ENCODE measurements around the gene TFDP1.
"Not testable (repeated sequence)": the region's sequence is repeated elsewhere in the genome, so short reads cannot be mapped to it uniquely, and the experiment has no call there.

TFDP1 gene

DNA sequence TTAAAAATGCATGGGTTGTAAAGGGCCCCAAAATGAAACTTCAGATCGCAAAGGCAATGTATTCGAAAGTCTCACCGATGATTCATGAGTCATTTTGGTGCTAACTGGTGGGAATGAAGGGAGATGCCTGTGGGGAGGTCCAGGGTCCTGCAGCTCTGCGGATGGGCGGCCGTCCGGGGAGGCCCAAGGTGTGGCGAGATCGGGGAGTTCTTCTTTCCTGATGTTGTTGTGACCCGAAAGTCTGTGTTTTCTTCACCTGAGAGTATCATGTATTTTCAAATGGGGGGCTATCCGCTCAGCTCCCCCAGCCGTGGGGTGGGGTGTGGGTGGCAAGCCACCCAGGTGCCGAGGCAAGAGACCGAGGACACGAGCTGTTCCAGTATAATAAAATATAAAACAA is 36.5 kb downstream of the TFDP1 start:
- no peak for DNase-seq

DNA sequence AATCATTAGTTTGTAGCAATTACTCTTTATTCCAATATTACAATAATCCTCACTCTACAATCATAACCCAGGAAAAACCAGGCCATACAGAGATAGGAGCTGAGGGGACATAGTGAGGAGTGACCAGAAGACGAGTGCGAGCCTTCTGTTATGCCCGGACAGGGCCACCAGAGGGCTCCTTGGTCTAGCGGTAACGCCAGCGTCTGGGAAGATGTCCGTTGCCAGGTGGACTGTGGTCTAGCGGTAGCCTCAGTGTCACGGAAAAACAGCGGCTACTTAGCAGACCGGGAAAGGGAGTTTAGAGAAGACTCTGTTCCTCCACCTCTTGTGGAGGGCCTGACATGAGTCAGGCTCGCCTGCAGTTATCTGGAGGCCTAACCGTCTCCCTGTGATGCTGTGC is 36.9 kb downstream of the TFDP1 start:
- DNase-seq, result not testable (repeated sequence)

DNA sequence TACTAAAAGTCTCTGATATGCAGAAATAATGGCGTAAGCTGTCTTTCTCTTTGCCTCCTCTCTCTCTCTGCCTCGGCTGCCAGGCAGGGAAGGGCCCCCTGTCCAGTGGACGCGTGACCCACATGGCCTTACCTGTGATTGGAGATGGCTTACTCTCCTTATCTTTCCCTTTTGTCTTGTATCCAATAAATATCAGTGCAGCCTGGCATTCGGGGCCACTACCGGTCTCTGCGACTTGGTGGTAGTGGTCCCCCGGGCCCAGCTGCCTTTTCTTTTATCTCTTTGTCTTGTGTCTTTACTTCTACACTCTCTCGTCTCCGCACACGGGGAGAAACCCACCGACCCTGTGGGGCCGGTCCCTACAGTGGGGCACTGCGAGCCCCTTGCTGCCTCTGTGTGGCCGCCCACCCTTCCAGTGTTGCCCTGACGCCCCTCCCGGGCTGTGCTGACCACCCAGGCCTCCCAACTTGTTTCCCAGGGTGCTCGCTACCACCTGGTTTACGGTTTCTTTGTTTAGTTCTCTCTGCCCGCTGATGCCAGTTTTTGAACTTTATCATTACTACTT is 37.5 kb downstream of the TFDP1 start:
- DNase-seq, result not testable (repeated sequence)

DNA sequence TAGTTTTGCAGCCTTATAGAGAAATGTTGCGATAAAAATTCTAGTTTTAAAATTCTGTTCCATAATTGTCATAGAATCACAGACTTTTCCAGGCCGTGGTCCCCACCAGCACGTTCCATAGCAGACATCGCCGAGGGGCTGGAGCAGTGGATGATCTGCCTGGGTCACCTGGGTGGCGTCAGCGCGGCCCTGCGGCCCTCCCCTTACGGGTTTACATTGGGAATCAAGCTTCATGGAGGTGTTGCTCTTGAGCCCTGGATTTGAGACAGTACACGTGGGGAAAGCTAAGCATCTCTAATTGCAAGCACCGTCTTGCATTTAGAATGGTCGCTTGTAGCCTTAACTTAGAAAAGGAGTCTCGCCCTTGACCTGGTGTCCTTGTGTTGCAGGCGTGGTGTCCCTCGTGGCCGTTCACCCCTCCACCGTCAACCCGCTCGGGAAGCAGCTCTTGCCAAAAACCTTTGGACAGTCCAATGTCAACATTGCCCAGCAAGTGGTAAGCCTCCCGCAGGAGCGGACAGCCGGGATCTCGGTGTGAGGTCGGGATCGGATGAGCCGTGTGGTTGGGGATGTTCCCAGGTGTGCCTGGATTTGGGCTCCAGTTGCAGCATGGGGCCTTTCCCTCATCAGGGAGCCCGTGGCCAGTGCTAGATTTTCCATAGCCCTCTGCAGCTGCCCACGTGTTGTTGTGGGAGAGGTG is 38.4 kb downstream of the TFDP1 start:
- DNase-seq, result no peak

DNA sequence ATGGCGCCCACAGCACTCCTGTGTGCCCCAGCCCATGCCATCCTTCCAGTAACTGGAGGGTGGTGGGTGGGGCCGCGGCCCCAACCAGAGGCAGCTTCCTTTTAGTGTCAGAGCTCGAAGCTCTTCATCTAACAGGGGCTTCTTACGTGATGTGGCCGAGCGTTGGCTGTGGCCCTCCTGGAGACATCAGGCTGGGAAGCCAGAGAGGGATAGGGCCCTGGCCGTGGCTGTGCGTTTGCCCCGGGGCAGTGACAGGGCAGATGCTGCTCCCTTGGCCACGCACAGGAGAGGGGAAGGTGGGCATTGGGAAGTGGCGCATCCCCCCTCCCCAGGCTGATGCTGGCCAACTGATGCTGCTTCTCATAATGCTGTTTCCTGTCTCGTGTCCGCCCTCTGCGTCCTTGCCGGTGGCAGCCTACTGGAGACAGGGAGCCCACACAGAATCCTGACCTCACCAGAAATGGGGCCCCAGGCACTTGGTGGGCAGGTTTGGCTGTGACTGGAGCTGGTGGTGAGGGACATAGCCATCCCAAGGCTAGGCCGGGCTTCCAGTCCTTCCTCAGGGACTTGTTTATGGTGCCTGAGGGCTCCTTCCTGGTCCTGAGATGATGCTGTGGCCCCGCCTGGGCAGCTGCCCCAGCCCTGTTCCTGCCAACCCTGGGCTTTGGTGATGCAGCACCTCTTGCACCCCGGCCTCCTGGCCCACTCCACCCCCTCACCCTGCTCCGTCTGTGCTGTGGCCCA is 39.1 kb downstream of the TFDP1 start:
- no peak for DNase-seq

DNA sequence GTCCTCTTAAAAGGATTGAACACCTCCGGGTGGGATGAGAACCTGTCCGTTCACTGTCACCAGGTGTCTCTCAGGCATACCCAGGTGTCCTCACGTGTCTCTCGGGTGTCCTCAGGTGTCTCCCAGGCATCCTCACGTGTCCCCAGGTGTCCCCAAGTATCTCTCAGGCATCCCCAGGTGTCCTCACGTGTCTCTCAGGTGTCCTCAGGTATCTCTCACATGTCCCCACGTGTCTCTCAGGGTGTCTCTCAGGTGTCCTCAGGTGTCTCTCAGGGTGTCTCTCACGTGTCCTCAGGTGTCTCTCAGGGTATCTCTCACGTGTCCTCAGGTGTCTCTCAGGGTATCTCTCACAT is 39.7 kb downstream of the TFDP1 start:
- no peak for DNase-seq

DNA sequence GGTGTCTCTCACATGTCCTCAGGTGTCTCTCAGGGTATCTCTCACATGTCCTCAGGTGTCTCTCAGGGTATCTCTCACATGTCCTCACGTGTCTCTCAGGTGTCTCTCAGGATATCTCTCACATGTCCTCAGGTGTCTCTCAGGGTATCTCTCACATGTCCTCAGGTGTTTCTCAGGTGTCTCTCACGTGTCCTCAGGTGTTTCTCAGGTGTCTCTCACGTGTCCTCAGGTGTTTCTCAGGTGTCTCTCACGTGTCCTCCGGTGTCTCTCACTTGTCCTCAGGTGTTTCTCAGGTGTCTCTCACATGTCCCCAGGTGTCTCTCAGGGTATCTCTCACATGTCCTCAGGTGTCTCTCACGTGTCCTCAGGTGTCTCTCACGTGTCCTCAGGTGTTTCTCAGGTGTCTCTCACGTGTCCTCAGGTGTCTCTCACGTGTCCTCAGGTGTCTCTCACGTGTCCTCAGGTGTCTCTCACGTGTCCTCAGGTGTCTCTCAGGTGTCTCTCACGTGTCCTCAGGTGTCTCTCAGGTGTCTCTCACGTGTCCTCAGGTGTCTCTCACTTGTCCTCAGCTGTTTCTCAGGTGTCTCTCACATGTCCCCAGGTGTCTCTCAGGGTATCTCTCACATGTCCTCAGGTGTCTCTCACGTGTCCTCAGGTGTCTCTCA is 40.2 kb downstream of the TFDP1 start:
- not testable (repeated sequence) for DNase-seq

DNA sequence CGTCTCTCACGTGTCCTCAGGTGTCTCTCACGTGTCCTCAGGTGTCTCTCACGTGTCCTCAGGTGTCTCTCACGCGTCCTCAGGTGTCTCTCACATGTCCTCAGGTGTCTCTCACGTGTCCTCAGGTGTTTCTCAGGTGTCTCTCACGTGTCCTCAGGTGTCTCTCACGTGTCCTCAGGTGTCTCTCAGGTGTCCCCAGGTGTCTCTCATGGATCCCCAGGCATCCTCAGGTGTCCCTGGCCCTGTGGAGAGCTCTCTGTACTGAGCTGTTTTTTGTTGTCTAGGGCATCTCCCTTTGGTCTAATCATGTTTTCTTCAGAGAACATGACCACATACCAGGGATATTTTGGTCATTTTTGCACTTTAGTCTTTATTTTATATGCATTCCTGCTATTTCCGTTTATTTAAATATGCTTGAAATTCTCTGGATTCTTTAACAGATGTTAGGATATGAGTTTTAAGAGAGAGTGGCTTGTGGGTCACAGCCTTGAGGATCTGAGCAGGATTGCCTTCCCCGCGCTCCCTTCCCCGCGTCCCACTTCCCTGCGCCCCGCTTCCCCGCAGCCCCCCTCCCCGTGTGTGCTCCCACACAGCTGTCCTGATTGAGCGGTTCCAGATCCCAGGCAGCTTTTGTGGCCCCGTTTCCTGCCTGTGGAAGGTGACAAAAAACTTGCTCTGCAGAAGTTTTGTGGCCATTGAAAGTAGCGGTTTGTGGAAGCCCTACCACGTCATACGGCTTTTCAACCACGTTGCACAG is 41.6 kb downstream of the TFDP1 start:
- DNase-seq, result no peak

DNA sequence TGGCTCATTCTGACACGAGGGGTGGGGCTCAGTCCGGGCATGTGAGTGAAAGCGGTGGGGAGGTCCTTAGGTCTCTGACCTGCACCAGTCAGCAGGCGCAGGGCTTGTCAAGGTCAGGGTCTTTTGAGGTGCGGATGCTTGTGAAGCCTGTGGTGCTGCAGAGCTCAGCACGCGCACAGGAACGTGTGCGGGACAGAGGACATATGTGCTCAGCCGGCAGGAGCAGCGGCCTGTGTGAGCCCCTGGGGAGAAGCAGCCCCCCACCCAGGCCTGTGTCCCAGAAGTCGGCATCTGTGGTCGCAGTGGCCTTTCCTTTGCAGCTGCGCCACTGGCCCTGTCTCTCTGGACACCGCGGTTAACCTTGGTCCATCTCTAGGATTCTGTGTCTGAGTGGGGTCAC is 42.6 kb downstream of the TFDP1 start:
- no peak for DNase-seq

DNA sequence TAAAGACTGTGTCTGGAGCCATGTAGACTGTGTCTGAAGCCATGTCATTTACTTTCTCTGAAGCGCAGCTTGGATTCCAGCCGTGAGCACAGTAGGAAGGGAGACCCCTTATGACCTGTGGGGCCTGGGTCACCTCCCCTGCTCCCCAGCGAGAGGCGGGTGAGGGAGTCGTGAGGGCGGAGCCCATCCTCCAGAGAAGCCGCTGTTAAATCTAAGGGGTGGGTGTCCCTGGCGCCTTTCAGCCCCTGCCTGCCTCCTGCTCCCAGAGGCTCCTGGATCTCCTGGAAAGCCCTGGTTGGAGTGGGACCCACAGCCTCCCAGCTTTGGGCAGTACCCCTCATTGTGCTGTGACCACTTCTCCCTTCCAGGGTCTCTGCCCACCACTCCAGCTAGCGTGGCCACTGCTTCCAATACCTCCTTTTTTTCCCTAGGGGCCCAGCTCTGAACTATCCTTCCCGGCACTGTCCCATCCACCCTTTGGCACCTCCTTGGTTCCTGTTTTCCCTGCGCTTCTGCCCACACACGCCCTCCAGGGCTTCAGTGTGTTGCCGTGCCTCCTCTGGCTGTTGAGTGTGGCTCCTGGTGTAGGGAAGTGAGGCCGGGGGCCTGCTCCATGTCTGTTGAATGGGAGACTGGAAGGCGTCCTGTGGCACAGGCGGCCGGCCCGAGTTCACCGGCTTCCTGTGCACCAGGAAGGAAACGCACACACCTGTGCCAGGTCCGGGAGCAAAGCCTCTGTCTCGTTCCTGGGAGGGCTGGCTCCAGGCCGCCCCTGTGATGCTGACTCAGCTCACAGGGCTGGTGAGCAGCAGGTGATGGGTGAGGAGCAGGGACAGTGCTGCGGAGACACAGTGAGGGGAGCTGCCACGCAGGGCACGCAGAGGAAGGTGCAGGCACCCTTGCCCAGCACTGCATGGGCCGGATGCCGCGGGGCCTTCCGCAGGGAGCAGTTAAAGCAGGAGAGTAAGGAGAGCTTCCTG is 44.0 kb downstream of the TFDP1 start:
- no peak for DNase-seq

DNA sequence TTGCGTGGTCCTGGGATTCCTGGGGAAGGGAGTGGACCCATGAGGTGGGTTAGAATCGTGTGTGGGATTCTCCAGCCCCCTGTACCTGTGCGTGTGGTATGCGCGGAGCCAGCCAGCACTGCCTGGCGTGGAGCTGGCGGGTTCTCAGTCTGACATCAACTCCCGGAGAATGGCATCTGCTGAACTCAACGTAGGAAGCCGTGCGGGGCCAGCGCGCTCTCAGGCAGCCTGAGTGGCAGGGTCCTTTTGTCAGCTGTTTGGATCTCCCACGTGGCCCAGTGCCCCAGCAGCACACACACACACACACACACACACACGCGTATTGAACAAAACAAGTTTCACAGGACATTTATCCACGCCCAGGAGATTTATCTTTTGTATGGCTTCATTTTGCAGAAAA is 45.3 kb downstream of the TFDP1 start:
- DNase-seq, result no peak

DNA sequence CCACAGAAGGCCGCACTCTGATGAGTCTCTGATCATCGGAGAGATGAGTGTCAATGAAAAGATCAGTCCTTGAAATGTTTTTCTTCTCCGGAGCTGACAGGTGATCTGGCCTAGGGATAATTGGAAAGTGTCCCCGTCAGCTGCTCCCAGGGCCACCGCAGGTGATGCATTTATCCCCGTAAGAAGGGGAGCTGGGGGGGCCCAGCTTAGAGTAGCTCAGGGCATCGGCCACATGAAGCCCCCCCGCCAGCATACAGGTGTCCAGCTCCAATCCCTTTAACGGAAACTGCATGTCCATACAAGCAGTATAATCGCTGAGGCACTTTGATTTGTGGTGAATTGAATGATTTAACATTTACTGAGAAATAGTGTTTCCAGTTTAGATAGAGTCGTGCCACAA is 45.7 kb downstream of the TFDP1 start:
- no peak for DNase-seq

DNA sequence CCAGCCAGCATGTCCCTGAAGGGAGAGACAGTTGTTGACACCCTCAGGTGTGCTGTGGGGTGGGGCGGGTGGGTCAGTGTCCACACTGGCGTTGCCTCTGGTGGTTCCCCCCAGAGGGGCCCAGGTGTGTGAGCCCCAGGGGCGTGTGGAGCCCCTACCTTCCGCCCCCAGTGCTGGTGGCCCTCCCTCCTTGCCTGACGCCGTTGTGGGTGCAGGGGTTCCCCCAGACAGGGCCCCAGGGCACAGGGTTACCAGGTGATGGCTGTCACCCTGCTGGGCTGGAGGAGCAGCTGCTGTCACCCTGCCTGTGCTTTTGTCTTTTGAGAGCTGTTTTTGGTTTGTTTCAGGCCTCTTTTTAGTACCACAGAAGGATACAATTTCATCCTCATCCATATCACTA is 46.3 kb downstream of the TFDP1 start:
- no peak for DNase-seq

DNA sequence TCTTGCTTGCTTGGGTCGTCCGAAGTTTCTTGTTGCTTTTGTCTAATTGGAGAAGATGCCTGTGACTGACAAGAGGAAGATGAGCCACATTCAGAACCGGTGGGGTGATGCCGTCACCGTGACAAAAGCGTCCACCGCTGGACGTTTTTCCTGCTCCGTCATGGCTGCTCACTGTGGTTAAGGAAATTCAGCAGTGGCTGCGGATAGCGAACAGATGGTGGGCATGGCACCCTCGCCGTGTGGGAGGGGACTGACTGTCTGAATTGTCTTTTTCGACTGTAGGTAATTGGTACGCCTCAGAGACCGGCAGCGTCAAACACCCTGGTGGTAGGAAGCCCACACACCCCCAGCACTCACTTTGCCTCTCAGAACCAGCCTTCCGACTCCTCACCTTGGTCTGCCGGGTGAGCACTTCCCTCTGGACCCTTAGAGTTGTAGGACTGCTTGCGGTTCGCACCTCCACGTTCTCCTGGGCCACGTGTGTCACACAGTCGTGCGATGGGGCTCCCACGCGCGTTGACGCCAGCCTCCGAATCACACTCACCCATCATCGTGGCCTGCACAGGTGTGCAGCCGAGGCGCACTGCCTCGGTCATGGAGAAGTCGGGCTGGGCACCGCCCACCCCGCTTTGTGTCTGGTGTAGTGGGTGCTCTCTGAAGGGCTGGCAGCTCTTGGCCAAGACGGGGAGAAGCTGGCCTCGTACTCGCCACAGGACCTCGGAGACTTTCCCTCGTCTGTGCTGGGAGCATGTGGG is 47.0 kb downstream of the TFDP1 start:
- no peak for DNase-seq

DNA sequence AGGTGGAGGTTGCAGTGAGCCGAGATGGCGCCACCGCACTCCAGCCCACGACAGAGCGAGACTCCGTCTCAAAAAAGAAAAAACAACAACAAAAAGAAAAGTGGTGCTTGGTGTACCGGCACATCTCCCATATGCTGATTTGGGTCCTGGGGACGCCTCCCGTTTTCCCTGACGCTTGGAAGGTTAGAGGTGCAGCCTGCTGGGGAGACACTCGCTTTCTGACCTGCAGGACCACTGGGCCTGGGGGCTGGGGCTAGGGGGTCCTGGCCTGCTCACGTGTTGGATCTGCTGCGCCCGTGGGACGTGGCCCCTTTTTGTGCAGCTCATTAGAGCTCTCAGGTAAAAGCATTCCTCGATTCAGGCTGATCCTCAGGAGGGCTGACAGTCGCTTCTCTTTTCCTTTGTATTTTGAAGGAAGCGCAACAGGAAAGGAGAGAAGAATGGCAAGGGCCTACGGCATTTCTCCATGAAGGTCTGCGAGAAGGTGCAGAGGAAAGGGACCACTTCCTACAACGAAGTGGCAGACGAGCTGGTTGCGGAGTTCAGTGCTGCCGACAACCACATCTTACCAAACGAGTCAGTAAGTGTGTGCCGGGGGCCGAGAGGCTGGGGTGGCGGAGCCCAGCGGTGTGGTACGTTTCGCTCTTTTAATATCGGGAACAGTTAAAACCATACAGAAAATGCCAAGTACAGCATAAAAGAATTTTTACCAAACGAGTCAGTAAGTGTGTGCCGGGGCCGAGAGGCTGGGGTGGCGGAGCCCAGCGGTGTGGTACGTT is 48.3 kb downstream of the TFDP1 start:
- no peak for DNase-seq

DNA sequence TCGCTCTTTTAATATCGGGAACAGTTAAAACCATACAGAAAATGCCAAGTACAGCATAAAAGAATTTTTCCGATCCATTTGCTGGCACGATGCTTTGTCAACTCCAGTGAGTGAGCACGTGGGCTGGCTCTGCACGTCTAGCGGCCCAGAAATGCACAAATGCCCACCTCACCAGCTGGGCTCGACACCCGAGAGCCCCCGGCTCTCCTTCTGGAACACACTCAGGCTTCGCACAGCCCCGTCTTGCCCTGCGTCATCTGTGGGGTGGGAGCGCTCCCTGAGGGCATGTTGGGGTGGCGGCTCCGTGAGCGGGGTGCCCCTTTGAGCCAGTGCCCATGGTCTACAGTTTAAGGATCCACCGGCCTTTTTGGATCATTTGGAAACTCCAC is 48.9 kb downstream of the TFDP1 start:
- no peak for DNase-seq

DNA sequence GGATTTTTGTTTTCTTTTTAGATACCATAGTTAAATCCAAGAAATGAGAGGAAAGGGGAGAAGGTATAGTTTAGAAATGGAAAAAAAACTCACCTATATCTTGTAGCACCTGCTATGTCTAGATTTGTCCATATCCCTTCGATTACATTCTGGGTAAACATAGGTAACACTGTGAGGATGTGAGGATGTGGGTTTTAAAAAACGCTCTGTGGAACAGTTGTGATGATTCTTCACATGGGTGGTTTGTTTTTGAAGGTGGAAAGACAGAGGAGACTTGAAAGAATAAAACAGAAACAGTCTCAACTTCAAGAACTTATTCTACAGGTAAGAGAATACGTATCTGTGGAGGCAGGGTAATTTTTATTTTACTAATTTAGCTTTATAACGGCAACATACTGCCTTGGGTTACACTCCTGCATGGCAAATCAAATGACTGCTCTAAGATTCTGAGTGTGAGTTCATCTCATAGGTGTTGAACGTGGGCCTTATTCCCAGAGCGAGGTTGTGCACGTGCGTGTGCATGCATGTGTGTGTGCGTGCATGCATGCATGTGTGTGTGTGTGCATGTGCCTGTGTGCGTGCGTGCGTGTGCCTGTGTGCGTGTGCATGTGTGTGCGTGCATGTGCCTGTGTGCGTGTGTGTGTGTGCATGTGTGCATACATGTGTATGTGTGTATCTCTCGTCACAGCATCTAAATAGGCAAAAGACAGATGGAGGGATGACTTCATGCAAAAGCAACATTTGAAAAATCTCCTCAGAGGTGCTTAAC is 49.9 kb downstream of the TFDP1 start:
- no peak for DNase-seq

DNA sequence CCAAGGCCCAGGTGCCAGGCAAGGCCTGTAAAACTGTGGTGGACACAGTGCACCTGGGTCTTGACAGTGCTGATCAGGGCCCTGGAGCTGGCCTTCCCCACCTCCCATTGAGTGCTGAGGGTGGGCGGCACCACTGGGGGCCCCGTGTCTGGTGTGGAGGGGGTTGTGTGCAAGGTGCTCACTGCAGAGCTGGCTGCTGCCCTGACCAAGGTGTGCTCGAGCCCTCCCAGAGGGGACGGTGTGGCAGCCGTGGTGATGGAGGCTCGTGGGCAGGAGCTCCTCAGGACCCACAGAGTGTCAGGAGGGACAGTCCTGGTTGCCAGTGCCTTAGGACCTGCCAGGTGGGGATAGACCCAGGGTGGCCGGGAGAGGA is 50.5 kb downstream of the TFDP1 start:
- no peak for DNase-seq

DNA sequence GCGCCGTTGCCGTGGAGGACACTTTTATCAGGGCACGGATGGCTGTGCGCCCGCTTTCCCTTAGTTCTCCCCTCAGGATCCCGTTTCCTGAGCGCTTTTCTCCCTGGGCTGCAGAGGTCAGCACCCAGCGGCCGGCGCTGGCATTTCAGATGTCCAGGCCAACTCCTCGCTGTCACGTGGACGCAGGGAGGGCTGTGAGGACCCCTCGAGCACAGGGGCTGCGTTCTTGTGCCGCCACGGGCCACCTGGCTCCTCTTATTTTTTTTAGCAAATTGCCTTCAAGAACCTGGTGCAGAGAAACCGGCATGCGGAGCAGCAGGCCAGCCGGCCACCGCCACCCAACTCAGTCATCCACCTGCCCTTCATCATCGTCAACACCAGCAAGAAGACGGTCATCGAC is 51.2 kb downstream of the TFDP1 start:
- no peak for DNase-seq
